ENCODE data around the gene MRPL45.
"Not testable (repeated sequence)": the region's sequence is repeated elsewhere in the genome, so short reads cannot be mapped to it uniquely, and the experiment has no call there.

Gene MRPL45

DNA sequence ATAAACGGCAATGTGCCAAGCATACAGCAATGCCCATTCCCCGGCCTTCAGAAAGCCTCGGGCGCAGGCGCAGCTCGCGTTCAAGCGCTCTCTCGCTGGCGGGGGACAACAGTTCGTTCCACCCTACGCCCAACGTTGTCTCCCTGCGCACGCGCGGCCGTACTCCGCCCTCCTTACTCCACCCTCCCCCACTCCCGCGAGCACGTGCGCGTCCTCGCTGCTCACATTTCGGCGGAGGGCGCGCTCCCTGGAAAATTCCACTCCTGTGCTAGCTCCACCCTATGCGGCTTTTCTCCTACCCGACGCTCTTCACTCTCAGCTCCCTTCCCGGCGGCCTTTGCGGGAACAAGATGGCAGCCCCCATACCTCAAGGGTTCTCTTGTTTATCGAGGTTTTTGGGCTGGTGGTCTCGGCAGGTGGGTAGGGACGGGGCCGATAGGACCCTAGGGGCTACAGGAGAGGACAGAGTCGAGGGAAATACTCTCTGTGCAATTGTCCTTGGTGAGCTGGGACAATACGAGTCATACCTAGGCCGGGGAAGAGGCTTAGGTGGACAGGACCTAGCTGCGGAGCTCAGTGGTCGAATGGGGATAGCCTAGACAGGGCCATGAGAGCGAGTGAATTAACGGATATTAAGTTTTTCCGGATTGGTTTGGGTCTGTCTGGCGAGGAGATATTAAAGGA, at the start of gene MRPL45:
Gene MRPL45, plus strand, starts transcription at position 335 of the 684 bp plus-strand sequence. Its CDS starts 16 bp downstream, at position 351.
- peak; percentile 95 for DNase-seq (ENCODE audit: low read depth)

- not testable (repeated sequence) for DNase-seq (ENCODE audit: low read depth)
Measured at GRCh38 chr17:38253191-38253590, 43.8 kb upstream of the MRPL45 start.

DNA sequence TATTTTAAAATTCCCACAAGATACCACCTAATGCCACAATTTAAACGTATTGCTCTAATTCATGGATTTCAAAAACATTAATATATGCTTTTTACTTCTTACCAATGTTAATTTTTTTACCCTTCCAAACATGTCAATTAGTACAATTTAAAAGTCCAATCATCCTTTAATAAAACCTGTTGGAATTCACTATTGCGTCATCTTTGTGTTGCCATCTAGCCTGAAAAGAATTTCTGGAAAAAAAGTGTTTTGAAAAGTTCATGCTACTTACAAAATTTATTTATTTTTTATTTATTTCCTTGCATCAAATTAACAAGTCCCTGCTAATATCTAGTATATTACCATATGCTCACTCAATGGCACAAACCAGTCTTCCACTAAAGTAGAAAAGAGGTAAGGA, 42.6 kb upstream of the MRPL45 start:
- not testable (repeated sequence) for DNase-seq (ENCODE audit: low read depth)

DNA sequence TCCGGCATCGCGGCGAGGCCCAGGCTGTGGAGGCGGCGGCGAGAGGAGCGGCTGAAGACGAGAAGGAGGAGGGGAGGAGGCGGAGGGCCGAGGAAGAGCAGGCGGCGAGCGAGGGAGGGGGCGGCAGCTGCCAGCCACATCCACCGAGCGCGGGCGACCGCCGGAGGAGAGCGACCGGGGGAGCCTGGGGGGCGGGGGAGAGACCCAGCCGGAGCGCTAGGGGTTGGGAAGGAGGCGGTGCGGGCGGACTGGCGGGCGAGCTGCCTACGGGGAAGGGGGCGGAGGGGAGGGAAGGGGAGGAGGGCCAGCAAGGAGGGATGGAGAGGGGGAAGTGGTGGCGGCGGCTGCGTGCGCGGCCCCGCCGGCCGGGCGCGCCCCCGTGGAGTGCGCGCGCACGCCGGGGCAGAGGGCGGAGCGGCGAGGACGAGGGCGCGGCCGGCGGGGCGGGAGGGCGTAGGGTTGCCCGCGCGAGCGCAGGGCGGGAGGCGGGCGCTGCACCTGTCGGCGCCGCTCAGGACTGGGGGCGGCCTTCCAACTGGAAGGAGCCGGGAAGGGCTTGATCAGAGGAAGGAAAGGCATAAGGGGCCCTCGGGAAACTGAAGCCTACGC, 39.9 kb upstream of the MRPL45 start:
- DNase-seq (ENCODE audit: low read depth) = peak; percentile 77

DNA sequence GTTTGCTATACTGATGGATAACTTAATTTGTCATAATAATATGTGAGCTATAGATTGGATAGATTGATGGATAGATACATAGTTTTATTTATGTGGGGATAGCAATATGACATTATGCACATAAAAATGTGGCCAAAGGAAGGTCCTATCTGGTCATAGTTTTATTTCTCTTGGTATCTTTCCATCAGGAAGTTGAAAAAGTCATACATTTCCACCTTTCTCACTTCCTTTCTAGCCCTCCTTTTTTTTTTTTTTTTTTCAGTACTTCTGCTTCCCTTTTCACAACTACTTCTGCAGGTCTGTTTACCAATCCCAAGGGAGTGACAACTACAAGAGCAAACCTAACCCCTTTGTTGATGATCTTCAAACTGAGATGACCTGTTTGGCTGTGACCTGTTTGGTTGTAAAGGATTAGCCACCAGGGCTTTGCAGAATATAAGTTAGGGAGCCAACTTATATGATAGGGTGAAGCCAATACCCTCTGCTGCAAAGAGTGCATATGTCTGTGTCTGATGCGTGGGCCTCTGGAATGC, 30.9 kb upstream of the MRPL45 start:
- not testable (repeated sequence) for DNase-seq (ENCODE audit: low read depth)

GRCh38 chr17:38266571-38266970, 30.4 kb upstream of the MRPL45 start:
- not testable (repeated sequence) for DNase-seq (ENCODE audit: low read depth)

GRCh38 chr17:38268138-38268537, 28.8 kb upstream of the MRPL45 start:
- DNase-seq (ENCODE audit: low read depth) = not testable (repeated sequence)

DNA sequence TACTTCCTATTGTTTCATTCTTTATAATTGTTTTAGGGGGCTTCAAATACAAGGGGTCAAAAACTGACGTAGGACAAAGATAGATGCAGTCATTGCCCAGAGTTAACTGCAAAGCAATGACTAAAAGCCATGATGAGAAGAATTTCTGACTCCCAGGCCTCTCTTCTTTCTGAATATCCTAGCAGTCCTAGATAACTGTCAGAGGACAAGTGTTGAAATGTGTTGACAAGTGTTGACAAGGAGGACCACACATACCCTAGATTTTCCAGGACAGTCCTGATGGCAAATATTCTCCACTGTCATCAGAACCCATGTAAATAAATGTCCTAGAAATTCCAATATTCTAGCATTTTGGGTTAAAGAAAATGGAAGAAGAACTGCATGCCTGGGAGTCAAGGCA, 27.9 kb upstream of the MRPL45 start:
- DNase-seq (ENCODE audit: low read depth) = not testable (repeated sequence)

- not testable (repeated sequence) for DNase-seq (ENCODE audit: low read depth)
Measured at GRCh38 chr17:38269552-38269951, 27.4 kb upstream of the MRPL45 start.

GRCh38 chr17:38285994-38286393, 11.0 kb upstream of the MRPL45 start:
- not testable (repeated sequence) for DNase-seq (ENCODE audit: low read depth)

GRCh38 chr17:38286501-38287091, 10.4 kb upstream of the MRPL45 start:
- not testable (repeated sequence) for DNase-seq (ENCODE audit: low read depth)

DNA sequence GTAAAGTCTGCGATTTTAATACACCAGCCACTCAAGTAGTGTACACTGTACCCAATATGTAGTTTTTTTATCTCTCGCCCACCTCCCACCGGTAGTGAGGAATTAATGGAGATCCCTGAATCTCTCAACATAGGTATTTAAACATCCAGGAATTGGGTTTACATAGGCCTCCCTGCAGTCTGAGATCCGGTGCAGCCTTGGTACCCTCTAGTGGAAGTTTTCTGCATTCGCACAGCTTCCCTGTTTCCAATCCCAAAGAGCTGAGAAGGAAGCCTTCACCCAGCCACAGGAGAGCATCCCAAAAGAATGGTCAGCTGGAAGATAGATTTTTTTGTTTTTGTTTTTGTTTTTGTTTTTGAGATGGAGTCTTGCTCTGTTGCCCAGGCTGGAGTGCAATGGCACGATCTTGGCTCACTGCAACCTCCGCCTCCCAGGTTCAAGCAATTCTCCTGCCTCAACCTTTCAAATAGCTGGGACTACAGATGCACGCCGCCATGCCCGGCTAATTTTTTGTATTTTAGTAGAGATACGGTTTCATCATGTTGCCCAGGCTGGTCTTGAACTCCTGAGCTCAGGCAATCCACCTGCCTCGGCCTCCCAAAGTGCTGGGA, 8.6 kb upstream of the MRPL45 start:
- DNase-seq (ENCODE audit: low read depth) = not testable (repeated sequence)

DNA sequence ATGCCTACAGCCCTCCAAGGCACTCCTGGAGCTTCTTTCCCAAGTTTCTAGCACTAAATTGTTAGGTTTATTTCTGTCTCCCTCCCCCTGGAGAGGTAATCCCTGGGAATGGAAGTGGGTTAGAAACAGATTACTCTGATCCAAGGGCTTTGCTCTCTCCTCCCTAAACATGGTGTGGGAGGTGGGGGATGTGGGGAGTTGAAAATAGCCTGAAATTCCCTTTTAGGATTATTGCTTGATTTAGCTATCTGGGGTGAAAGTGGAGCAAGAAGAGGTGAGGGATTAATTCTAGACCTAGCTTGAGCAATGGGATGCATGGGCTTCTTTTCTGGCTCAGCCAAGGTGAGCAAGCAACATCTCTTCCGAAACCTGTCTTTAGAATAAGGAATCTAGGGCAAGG, 7.2 kb upstream of the MRPL45 start:
- not testable (repeated sequence) for DNase-seq (ENCODE audit: low read depth)

DNA sequence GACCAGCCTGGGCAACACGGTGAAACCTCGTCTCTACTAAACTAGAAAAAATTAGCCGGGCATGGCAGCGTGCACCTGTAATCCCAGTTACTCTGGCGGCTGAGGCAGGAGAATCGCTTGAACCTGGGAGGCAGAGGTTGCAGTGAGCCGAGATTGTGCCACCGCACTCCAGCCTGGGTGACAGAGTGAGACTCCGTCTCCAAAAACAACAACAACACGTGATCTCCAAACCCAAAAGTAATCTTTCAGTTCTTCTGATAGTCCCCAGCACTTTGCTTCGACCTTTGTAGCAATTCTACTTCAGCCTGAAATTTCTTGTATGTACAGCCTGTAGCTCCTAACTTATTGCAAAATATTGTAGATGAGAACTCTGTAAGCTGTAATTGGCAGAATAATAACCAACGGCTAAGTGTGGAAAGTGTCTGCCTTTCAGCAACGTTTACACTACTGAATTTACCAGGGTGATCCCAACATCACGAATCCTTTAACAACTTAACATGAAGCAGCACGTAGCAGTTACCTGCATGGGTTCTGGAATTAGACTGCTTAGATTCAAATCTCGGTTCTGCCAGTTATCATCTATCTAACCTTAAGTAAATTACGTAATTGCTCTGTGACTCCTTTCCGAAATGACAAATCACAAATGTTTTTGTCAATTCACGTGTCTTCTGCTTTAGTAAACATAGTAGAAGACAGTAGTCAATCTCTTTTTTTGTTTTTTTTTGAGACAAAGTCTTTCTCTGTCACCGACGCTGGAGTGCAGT, 1.2 kb upstream of the MRPL45 start:
- not testable (repeated sequence) for DNase-seq (ENCODE audit: low read depth)

GRCh38 chr17:38315497-38315896, 18.5 kb downstream of the MRPL45 start:
- no peak for DNase-seq (ENCODE audit: low read depth)

DNA sequence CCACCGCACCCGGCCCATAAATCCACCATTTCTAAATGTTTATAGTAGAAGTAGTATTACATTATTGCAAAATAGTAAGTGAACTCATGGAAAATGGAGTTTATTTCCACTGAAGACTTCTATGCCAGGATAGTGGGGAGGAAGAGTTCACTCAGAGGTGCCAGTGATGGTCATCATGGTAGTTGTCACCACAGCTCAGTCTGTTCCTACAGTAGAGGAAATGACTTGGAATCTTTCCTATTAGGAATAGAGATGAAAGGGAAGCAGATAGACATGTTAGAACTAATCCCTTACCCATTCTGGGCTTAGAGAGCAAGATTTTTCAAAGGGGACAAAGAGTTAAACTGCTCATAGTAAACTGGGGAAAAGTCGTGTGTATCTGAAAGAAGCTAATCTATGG, 20.1 kb downstream of the MRPL45 start:
- no peak for DNase-seq (ENCODE audit: low read depth)

DNA sequence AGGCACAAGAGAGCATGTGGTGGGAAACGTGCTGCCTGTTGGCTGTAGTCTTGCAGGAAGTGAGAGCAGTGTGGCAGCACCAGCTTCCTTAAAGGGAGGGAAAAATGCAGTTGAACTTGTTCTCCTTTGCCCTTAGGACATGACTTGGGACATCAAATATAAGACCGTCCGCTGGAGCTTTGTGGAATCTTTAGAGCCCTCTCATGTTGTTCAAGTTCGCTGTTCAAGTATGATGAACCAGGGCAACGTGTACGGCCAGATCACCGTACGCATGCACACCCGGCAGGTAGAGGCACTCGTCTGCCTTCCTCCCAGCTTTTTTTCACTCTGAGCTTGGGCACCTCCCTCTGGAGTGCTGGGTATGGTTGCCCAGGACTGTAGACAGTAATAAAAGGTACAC, 23.5 kb downstream of the MRPL45 start:
- no peak for DNase-seq (ENCODE audit: low read depth)

DNA sequence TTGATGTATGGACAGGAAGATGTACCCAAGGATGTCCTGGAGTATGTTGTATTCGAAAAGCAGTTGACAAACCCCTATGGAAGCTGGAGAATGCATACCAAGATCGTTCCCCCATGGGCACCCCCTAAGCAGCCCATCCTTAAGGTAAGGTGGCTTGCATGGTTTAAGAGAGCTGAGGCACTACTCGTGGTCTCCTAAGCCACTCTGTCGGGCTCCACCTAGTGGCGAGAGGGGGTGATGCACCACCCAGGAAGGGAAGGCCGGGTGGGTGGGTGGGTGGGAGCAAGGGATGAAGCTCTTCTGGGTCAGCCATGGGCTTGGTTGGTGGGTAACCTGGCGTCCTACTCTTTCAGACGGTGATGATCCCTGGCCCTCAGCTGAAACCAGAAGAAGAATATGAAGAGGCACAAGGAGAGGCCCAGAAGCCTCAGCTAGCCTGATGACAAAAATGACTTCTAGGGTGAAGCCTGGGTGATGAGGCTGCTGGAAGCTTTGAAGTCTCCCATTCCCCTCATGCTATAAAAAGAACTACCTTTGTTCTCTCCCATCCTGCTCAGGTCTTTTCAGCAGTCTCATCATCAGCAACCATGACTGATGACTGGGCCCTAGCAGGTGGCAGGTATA, 25.3 kb downstream of the MRPL45 start:
- DNase-seq (ENCODE audit: low read depth) = peak; percentile 54

DNA sequence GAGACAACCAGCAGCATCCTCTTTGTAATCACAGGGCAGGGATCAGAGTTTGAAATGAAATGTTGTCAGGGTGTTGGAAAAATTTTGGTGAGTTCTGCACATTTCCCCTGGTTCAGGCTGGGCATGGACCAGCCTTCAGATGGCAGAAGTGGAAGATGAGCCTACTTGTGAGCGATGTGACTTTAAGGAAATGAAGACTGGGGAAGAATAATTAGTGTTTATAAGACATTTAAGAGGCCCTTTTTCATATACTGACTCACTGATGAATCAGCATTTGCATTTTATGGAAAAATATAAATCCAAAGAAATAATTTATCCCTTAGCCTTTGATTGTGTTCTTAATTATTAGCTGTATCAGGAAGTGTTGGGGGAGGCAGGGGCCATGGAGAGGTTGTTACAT, 25.9 kb downstream of the MRPL45 start:
- no peak for DNase-seq (ENCODE audit: low read depth)

DNA sequence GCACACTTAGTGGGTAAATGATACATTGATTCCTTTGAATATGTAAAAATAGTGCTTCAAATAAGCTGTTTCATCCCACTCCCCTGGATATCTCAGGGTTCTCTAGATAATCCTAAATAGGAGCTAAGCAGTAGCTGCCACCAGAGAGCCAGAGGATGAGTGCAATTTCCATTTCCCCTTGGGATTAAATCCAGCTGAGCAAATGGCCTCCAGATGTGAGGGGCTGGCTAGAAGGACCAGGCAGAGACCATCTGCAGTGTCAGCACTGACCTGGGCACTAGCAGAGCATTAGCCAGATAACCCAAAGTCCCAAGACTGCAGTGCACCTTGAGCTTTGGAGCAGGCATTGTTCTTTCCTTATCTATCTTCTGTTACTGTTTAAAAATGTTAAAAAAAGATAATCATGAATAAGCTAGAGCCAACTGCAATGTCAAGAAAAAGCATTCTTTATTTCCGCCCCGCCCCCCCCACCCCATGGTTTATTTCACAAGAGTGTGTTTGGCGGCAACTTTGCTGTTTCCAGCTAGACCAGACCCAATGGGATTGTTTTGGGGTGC, 27.3 kb downstream of the MRPL45 start:
- DNase-seq (ENCODE audit: low read depth) = no peak

DNA sequence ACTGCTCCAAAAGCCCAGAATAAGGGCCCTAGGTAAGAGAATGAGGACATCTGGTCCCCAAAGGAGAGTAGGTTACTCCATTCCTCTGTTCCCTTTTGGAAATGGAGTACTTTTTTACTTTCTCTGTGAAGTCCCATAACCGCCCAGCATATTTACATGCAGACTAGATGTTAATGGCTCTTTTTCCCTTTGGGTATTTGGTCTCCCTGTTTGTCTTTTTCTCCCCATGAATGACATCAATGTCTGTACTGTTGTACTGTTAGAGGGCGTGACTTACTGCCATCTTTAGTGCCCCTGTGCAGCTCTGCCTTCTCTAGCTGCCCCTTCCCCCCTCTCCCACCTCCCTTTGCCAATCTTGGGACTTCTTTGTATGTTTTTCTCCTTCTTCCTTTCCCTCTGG, 27.8 kb downstream of the MRPL45 start:
- no peak for DNase-seq (ENCODE audit: low read depth)

Data from activated T-helper 9 cell treated with anti-CD3 and anti-CD28 coated beads, Interleukin-2, amount 50 U/mL, for 16 hours (primary cell).